Measurements from ENCODE around the gene PIGL.

DNA sequence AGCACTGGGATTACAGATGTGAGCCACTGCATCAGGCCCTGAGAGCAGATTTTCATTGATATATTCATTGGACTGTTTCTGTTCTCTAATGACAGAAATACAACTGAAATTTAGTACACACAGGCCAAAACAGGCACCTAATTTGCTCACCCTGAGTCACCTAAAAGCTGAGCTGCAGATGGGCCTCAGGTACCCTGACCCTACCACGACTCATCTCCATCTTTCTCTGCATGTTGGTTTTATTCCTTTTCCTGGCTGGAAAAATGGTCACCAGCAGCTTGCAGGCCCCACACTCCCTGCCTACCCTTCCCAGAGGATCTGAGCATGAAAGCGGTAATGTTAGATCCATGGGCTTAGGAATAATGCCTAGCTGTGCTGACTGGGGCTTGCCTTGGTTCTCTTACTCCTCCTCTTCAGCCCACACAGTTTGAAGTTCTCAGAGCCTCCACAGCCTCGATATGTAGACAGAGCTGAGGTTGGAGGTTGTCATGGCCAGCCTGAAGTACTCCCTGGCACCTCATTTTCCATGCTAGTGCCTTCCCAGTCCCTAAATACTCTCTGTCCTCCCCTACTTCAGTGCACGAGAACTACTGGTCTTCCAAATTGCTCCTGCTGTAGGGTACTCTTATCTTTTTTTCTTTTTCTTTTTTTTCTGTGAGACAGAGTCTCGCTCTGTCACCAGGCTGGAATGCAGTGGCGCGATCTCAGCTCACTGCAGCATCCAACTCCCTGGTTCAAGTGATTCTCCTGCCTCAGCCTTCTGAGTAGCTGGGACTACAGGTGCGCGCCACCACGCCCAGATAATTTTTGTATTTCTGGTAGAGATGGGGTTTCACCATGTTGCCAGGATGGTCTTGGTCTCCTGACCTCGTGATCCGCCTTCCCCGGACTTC lies 85.2 kb downstream of the PIGL start:
- TF ChIP-seq POLR2AphosphoS5 (IDR thresholded peaks at IDR 0.05; ENCODE audit: low read depth) (no peak), EZH2 (IDR thresholded peaks at IDR 0.05; ENCODE audit: low read depth, unreplicated experiment) (no peak)
- TF ChIP-seq, protein P1, sequence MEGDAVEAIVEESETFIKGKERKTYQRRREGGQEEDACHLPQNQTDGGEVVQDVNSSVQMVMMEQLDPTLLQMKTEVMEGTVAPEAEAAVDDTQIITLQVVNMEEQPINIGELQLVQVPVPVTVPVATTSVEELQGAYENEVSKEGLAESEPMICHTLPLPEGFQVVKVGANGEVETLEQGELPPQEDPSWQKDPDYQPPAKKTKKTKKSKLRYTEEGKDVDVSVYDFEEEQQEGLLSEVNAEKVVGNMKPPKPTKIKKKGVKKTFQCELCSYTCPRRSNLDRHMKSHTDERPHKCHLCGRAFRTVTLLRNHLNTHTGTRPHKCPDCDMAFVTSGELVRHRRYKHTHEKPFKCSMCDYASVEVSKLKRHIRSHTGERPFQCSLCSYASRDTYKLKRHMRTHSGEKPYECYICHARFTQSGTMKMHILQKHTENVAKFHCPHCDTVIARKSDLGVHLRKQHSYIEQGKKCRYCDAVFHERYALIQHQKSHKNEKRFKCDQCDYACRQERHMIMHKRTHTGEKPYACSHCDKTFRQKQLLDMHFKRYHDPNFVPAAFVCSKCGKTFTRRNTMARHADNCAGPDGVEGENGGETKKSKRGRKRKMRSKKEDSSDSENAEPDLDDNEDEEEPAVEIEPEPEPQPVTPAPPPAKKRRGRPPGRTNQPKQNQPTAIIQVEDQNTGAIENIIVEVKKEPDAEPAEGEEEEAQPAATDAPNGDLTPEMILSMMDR (conservative IDR thresholded peaks at IDR 0.05; ENCODE audit: low read depth in 2 of 2): no peak
- TF ChIP-seq, protein P2, sequence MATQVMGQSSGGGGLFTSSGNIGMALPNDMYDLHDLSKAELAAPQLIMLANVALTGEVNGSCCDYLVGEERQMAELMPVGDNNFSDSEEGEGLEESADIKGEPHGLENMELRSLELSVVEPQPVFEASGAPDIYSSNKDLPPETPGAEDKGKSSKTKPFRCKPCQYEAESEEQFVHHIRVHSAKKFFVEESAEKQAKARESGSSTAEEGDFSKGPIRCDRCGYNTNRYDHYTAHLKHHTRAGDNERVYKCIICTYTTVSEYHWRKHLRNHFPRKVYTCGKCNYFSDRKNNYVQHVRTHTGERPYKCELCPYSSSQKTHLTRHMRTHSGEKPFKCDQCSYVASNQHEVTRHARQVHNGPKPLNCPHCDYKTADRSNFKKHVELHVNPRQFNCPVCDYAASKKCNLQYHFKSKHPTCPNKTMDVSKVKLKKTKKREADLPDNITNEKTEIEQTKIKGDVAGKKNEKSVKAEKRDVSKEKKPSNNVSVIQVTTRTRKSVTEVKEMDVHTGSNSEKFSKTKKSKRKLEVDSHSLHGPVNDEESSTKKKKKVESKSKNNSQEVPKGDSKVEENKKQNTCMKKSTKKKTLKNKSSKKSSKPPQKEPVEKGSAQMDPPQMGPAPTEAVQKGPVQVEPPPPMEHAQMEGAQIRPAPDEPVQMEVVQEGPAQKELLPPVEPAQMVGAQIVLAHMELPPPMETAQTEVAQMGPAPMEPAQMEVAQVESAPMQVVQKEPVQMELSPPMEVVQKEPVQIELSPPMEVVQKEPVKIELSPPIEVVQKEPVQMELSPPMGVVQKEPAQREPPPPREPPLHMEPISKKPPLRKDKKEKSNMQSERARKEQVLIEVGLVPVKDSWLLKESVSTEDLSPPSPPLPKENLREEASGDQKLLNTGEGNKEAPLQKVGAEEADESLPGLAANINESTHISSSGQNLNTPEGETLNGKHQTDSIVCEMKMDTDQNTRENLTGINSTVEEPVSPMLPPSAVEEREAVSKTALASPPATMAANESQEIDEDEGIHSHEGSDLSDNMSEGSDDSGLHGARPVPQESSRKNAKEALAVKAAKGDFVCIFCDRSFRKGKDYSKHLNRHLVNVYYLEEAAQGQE (IDR thresholded peaks at IDR 0.05; ENCODE audit: unreplicated experiment): no peak
